SK-N-SH (cell line): ENCODE measurements around the gene PPP3R1. TPM values are rescaled to one million over a fixed set of nuclear protein-coding genes. Genes with fewer than 3 reads are reported as not detected.

Experiments used
- CTCF ChIA-PET: fragments of 300-600, 350-600 bp; formaldehyde crosslinking; extraction: SDS; loops from one replicate; lab custom pipeline; 2021; lab: Yijun Ruan, JAX
- POLR2A ChIA-PET: fragments of 350-600 bp; sonication (Branson Sonifier 250); formaldehyde crosslinking; extraction: SDS; loops from one replicate; lab custom pipeline; 2020; ENCODE audit warnings: antibody characterized with exemption, inconsistent platforms; lab: Yijun Ruan, JAX
- DNase-seq: peaks from one replicate; pipeline ENCODE4 v3.0.0; 2012
- H2AFZ ChIP-seq: fragments of 200-600 bp; sonication (generic); 2 replicates; pipeline ENCODE4 v1.8.1; 2016; ENCODE audit warnings: antibody characterized with exemption, mild to moderate bottlenecking, low read depth
- H3F3A ChIP-seq: fragments of 200-600 bp; sonication (generic); replicated peaks from 2 replicates; pipeline ENCODE3; 2016; ENCODE audit warnings: antibody characterized with exemption, mild to moderate bottlenecking; ENCODE audit not compliant: insufficient read depth
- H3K27ac ChIP-seq, 2 experiments: fragments of 200-500 bp in 1 of 2; fragments of 200-600 bp in 1 of 2; sonication (Bioruptor generic) in 1 of 2; sonication (generic), shearing (Covaris generic) in 1 of 2; 2 replicates each; pipeline versions ENCODE4 v1.5.1 to v1.6.1; 2014 to 2016; ENCODE audit warnings: low read depth in 2 of 2, inconsistent platforms in 1 of 2, low read length in 1 of 2, mild to moderate bottlenecking in 1 of 2, mixed read lengths in 1 of 2
- H3K27me3 ChIP-seq: fragments of 200-600 bp; sonication (generic), shearing (Covaris generic); 2 replicates; pipeline ENCODE4 v1.6.1; 2016; ENCODE audit warnings: mixed run types; ENCODE audit not compliant: insufficient read depth
- H3K36me3 ChIP-seq, 2 experiments: fragments of 200-500 bp in 1 of 2; fragments of 200-600 bp in 1 of 2; sonication (Bioruptor generic) in 1 of 2; sonication (generic) in 1 of 2; replicated peaks in 1 of 2; 2 replicates each; pipeline versions ENCODE3 to v1.5.1; 2014 to 2016; ENCODE audit warnings: low read length in 1 of 2, mild to moderate bottlenecking in 1 of 2; ENCODE audit not compliant: insufficient read depth in 2 of 2, control insufficient read depth in 1 of 2
- H3K4me1 ChIP-seq, 2 experiments: fragments of 200-500 bp in 1 of 2; fragments of 200-600 bp in 1 of 2; sonication (Bioruptor generic) in 1 of 2; sonication (generic), shearing (Covaris generic) in 1 of 2; 2 replicates each; pipeline versions ENCODE4 v1.5.1 to v1.6.1; 2014 to 2016; ENCODE audit warnings: low read depth in 1 of 2, low read length in 1 of 2, mixed run types in 1 of 2; ENCODE audit not compliant: insufficient read depth in 2 of 2, control insufficient read depth in 1 of 2
- H3K4me2 ChIP-seq: fragments of 200-600 bp; sonication (generic), shearing (Covaris generic); 2 replicates; pipeline ENCODE4 v1.6.1; 2017; ENCODE audit warnings: mixed run types
- H3K4me3 ChIP-seq, 2 experiments: fragments of 200-500 bp in 1 of 2; fragments of 200-600 bp in 1 of 2; sonication (Bioruptor generic) in 1 of 2; sonication (generic), shearing (Covaris generic) in 1 of 2; 2 replicates each; pipeline versions ENCODE4 v1.5.1 to v1.8.1; 2014 to 2016; ENCODE audit warnings: low read depth in 2 of 2, inconsistent platforms in 1 of 2, low read length in 1 of 2, mild to moderate bottlenecking in 1 of 2, mixed read lengths in 1 of 2, moderate library complexity in 1 of 2
- H3K79me2 ChIP-seq: fragments of 200-600 bp; sonication (generic); 2 replicates; pipeline ENCODE4 v1.8.1; 2017; ENCODE audit warnings: mild to moderate bottlenecking; ENCODE audit not compliant: insufficient read depth
- H3K9ac ChIP-seq: fragments of 200-600 bp; sonication (generic); 2 replicates; pipeline ENCODE4 v1.6.1; 2017; ENCODE audit warnings: mixed run types
- H3K9me2 ChIP-seq: fragments of 200-600 bp; sonication (generic); 2 replicates; pipeline ENCODE4 v1.6.1; 2017; ENCODE audit warnings: mixed run types
- H3K9me3 ChIP-seq: fragments of 200-600 bp; sonication (generic); 2 replicates; pipeline ENCODE4 v1.6.1; 2017; ENCODE audit warnings: mixed run types, mild to moderate bottlenecking, moderate library complexity
- H4K20me1 ChIP-seq: fragments of 200-600 bp; sonication (generic); 2 replicates; pipeline ENCODE4 v1.6.1; 2017; ENCODE audit warnings: mild to moderate bottlenecking, mixed run types; ENCODE audit not compliant: insufficient read depth
- FOXJ3 ChIP-seq: sonication (generic); formaldehyde crosslinking; IDR thresholded peaks from 2 replicates; pipeline ENCODE4 v1.5.1; 2020; ENCODE audit warnings: mild to moderate bottlenecking, missing genetic modification reagents
- MXI1 ChIP-seq: IDR thresholded peaks from 2 replicates; pipeline ENCODE4 v1.6.1; 2012; ENCODE audit warnings: mild to moderate bottlenecking, low read depth, low read length, improper control_type of control experiment
- PBX3 ChIP-seq: IDR thresholded peaks from 2 replicates; pipeline ENCODE4; 2012
- POLR2AphosphoS5 ChIP-seq: IDR thresholded peaks from 2 replicates; pipeline ENCODE4 v1.6.1; 2012; ENCODE audit warnings: low read depth, low read length
- REST ChIP-seq: IDR thresholded peaks from 2 replicates; pipeline ENCODE4 v1.6.1; 2012; ENCODE audit warnings: mild to moderate bottlenecking, low read depth, low read length, moderate library complexity
- RFX5 ChIP-seq: IDR thresholded peaks from 2 replicates; pipeline ENCODE4 v1.6.1; 2012; ENCODE audit warnings: mild to moderate bottlenecking, improper control_type of control experiment, low read length
- SIN3A ChIP-seq: IDR thresholded peaks from 2 replicates; pipeline ENCODE4 v1.6.1; 2012; ENCODE audit warnings: low read depth, mild to moderate bottlenecking, low read length, moderate library complexity, borderline replicate concordance
- SMC3 ChIP-seq: IDR thresholded peaks from 2 replicates; pipeline ENCODE4 v1.6.1; 2012; ENCODE audit warnings: low read depth, low read length, improper control_type of control experiment
- TCF12 ChIP-seq: IDR thresholded peaks from 2 replicates; pipeline ENCODE4 v1.4.0; 2012
- YY1 ChIP-seq: IDR thresholded peaks from 2 replicates; pipeline ENCODE4 v1.4.0; 2012; ENCODE audit warnings: low read depth, mild to moderate bottlenecking
- ZBTB33 ChIP-seq: IDR thresholded peaks from 2 replicates; pipeline ENCODE4 v1.4.0; 2012; ENCODE audit warnings: low read depth, borderline replicate concordance
- WGBS: methylation state at CpG from one replicate; pipeline ENCODE4 v1.1.6; 2017; ENCODE audit warnings: low lambda C conversion rate; 5-methylcytosine and 5-hydroxymethylcytosine counted together
- polyA plus RNA-seq, 3 experiments: library from polyadenylated mRNA; depleted of rRNA; stranded (reverse); fragments of >200 nt; gene quantifications; 2 replicates each; pipeline ENCODE4 v1.2.3, GENCODE V29; 2012

Gene PPP3R1
- polyA plus RNA-seq, 1 of the 3 experiments (the other 2 are of a cell fraction), result 12.0 TPM

GRCh38 chr2:68193787-68194372, 58.5 kb downstream of the PPP3R1 start (continued):
- TF ChIP-seq PBX3 (peak; percentile 29; the same call in 1 of the 2 replicates), POLR2AphosphoS5 (no peak), SMC3 (no peak), MXI1 (no peak), REST (no peak)
- TF ChIP-seq, all 33 proteins: peak for 4

GRCh38 chr2:68193144-68193543, 59.2 kb downstream of the PPP3R1 start:
- Histone ChIP-seq H2AFZ (no peak overlapping the region), H3F3A (peaks cover 21% of the 10 kb centered on the region), H3K27ac (peak overlapping the region in 1 of 2 experiments; percentile 61; a peak in 1 of 4 replicates), H3K4me3 (no peak overlapping the region), H3K4me1 (peaks cover 2 to 15% of the 10 kb centered on the region in 2 experiments; a peak in 2 of 4 replicates), H3K79me2 (peaks cover 98% of the 10 kb centered on the region), H3K9me3 (no peaks in the 10 kb centered on the region), H3K9ac (no peak overlapping the region), H3K4me2 (0 out of 2 replicates have a peak overlapping the region, but pooled peaks have one; percentile 12), H3K9me2 (no peaks in the 10 kb centered on the region), H3K27me3 (no peaks in the 10 kb centered on the region), H4K20me1 (peaks cover 52% of the 10 kb centered on the region), H3K36me3 (peaks cover 7 to 9% of the 10 kb centered on the region in 2 experiments)
- TF ChIP-seq MXI1 (no peak), RFX5 (no peak), YY1 (no peak), TCF12 (no peak), SIN3A (no peak), FOXJ3 (CRISPR knock-in tag) (no peak), ZBTB33 (no peak)
- DNase-seq, result no peak
- ChIA-PET CTCF (interaction anchor here (0.9 to 1.7 kb wide), 3 partner anchors 38 to 99 kb away, joined by 3 to 5 read pairs (median 3); no protein-coding TSS in a partner anchor), POLR2A (no interaction called here)
- WGBS, result 69% methylated on average over 3 of the region's 3 CpGs
